WERI-Rb-1 (cell line): ENCODE measurements around the gene PM20D1.

Experiments
- DNase-seq: peaks from one replicate; pipeline ENCODE4 v3.0.0-alpha.2; 2020
- H3K27ac ChIP-seq: fragments of 250-450 bp; sonication (Bioruptor Pico); 2 replicates; pipeline ENCODE4 v1.5.1; 2020; ENCODE audit warnings: mild to moderate bottlenecking, moderate library complexity
- H3K27me3 ChIP-seq: fragments of 250-450 bp; sonication (Bioruptor Pico); 2 replicates; pipeline ENCODE4 v1.5.1; 2021; ENCODE audit warnings: mild to moderate bottlenecking, low read depth, moderate library complexity; ENCODE audit not compliant: insufficient read depth, severe bottlenecking
- H3K36me3 ChIP-seq: fragments of 250-450 bp; sonication (Bioruptor Pico); 2 replicates; pipeline ENCODE4 v1.5.1; 2020; ENCODE audit warnings: mild to moderate bottlenecking, moderate library complexity
- H3K4me3 ChIP-seq: 2 replicates; pipeline ENCODE4 v1.5.1; 2011; ENCODE audit warnings: low read depth, mild to moderate bottlenecking, control low read depth, low read length
- H3K9me3 ChIP-seq: fragments of 250-450 bp; sonication (Bioruptor Pico); 2 replicates; pipeline ENCODE4 v1.5.1; 2021; ENCODE audit warnings: mild to moderate bottlenecking, moderate library complexity; ENCODE audit not compliant: severe bottlenecking
- TF ChIP-seq, protein P1 (sequence below): IDR thresholded peaks from 2 replicates; pipeline ENCODE4 v1.5.1; 2011; ENCODE audit warnings: low read depth, mild to moderate bottlenecking, control low read depth, inconsistent platforms, low read length

The PM20D1 gene

DNA sequence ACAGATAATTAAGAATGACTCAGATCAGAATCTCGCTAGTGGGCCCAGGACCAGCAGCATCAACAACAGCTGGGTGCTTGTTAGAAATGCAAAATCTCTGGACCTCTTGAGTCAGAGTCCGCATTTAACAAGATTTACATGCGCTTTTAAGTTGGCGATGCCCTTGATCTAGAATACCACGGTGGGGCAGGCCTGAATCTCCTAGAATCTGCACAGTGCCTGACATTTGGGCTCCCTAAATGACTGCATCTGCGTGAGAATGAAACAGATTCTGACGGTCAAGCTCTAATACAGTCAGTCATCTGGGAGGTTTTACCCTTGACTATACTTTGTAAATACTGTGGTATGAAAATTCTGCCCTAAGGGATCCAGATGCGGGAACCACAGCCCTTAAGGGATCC is 57.5 kb downstream of the PM20D1 start:
- Histone ChIP-seq H3K27me3 (no peaks in the 10 kb centered on the region), H3K36me3 (peaks cover 62% of the 10 kb centered on the region), H3K27ac (no peak overlapping the region), H3K4me3 (no peak overlapping the region), H3K9me3 (no peaks in the 10 kb centered on the region)
- TF ChIP-seq, protein P1, sequence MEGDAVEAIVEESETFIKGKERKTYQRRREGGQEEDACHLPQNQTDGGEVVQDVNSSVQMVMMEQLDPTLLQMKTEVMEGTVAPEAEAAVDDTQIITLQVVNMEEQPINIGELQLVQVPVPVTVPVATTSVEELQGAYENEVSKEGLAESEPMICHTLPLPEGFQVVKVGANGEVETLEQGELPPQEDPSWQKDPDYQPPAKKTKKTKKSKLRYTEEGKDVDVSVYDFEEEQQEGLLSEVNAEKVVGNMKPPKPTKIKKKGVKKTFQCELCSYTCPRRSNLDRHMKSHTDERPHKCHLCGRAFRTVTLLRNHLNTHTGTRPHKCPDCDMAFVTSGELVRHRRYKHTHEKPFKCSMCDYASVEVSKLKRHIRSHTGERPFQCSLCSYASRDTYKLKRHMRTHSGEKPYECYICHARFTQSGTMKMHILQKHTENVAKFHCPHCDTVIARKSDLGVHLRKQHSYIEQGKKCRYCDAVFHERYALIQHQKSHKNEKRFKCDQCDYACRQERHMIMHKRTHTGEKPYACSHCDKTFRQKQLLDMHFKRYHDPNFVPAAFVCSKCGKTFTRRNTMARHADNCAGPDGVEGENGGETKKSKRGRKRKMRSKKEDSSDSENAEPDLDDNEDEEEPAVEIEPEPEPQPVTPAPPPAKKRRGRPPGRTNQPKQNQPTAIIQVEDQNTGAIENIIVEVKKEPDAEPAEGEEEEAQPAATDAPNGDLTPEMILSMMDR: no peak
- no peak for DNase-seq

DNA sequence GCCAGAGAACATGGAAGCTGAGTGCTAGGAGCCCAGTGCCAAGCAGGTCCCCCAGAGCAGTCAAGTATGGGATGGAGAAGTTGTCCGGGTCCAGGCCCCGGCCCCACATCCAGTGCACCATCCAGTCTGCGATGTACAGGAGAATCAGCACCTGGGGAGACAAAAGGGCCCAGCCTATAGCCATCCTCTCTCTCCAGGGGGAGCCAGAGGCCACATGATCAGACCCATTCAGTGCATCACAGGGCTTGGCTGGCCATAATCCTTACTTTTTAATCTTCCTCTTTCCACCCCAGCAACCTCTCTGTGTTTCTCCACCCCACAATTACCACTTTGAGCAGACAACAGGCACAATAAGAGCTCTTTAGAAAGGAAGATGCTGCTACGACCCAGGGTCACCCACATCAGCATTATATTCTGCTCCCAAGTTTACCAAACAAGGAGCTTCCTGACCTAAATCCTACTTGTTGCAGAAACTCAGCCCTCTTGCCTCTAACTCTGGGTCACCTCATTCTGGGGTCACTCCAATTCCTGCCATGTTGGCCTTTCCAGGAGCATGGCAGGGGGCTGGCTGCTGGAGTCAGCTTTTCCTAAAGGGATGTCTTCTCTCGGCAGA is 58.3 kb downstream of the PM20D1 start:
- peak; percentile 93 for DNase-seq
- Histone ChIP-seq H3K27ac (peak overlapping the region; percentile 7), H3K4me3 (no peak overlapping the region), H3K36me3 (peaks cover 54% of the 10 kb centered on the region), H3K9me3 (no peaks in the 10 kb centered on the region), H3K27me3 (no peaks in the 10 kb centered on the region)
- TF ChIP-seq, protein P1: peak; percentile 100

DNA sequence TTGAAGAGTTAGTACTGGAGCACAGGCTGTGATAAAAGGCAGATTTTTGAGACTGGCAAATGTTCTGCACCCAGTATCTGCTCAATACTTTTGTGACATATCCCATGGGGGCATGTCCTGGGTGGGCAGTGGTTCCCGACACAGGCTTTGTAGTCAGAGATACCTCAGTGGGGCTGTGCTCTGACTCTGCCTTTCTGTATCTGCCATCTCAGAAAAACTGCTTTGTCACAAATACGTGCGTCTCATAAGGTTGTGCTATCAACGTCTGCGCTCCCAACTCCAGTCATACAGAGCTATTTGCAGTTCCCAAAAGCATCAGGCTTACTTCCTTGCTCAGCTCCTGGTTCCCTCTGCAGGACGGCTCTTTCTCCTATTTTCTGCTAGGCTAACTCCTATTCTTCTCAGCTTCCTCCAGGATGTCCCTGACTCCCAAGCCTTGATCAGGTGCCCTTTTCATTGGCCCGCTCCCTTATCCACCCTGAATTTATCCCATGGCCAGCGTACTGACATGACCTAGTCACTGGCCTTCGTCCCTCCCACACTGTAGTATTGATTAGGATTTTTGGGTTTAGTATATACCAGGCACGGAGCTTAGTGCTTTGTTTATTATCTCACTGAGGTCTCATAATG is 62.5 kb downstream of the PM20D1 start:
- no peak for DNase-seq
- H3K27ac ChIP-seq: no peak overlapping the region
- no peaks in the 10 kb centered on the region for H3K9me3 ChIP-seq
- no peaks in the 10 kb centered on the region for H3K27me3 ChIP-seq
- H3K36me3 ChIP-seq: peaks cover 25% of the 10 kb centered on the region
- no peak overlapping the region for H3K4me3 ChIP-seq
- TF ChIP-seq, protein P1: no peak

DNA sequence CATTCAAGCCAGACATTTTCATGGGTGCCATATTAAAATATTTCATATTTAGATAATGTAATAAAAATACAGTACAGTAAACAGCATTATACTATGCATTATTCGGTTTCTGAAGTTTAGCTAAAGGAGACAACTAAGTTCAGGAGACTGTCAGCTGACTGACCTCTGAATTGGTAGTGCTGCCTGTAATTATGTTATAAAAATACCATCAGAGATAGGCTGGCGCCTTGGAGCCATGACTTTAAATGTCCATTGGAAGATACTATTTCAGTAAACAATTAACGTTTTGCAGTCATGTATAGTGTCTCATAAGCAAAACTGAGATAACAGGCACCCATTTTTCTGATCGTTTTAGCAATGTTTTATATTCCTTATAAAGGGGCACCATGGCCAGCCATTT is 63.3 kb downstream of the PM20D1 start:
- H3K9me3 ChIP-seq: no peaks in the 10 kb centered on the region
- DNase-seq: no peak
- H3K27ac ChIP-seq: no peak overlapping the region
- TF ChIP-seq, protein P1: no peak
- H3K27me3 ChIP-seq: no peaks in the 10 kb centered on the region
- no peak overlapping the region for H3K4me3 ChIP-seq
- peaks cover 18% of the 10 kb centered on the region for H3K36me3 ChIP-seq

DNA sequence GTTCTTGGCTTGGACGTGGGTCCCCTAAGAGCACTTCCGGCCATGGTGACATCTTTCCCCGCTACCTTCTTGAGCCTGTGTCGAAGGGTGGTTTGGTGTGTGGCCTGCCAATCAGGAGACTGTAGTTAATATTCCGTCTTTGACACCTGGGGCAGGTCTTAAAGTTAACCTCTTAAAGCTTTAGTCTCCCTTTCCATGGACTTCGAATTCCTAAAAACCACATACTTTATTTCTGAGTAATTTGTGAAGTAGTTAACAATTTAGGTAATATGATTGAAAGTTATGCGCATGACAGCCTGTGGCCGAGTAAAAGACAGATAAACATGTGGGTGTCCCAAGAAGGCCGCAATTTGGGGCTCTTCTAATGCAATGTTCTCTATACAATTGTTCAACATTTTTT is 64.5 kb downstream of the PM20D1 start:
- no peak for DNase-seq
- H3K27ac ChIP-seq: no peak overlapping the region
- TF ChIP-seq, protein P1: no peak
- no peaks in the 10 kb centered on the region for H3K27me3 ChIP-seq
- H3K4me3 ChIP-seq: no peak overlapping the region
- H3K36me3 ChIP-seq: peaks cover 7% of the 10 kb centered on the region
- H3K9me3 ChIP-seq: no peaks in the 10 kb centered on the region

DNA sequence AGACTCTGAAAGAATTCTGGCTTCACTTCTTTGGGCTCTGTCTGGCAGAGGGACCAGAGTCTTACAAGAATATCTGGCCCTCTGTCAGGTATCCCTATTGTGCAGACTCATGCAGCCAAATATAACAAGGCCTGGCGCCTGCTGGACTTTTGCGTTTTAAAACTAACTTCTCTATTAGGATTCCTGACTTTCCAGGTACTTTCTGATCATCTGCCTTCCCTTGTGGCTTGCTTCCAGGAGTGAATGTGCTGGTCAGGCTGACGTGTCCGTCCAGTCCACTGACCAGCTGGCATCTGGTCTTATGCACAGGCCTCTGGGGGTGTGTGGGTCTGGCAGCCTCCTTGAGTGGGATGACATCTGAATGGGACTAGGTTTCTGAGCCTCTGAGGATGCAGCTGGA is 66.0 kb downstream of the PM20D1 start:
- DNase-seq: no peak
- Histone ChIP-seq H3K36me3 (no peaks in the 10 kb centered on the region), H3K4me3 (no peak overlapping the region), H3K27me3 (no peaks in the 10 kb centered on the region), H3K9me3 (no peaks in the 10 kb centered on the region), H3K27ac (no peak overlapping the region)
- TF ChIP-seq, protein P1: no peak
